ENCODE data around the gene FGD6. TPM values are rescaled to one million over a fixed set of nuclear protein-coding genes. Genes with fewer than 3 reads are reported as not detected.

FGD6 gene
- total RNA-seq, 1 experiment from 2014 or later: 14.3 TPM

- no peak overlapping the region for H3K4me3 ChIP-seq (ENCODE audit: low read length)
- no peak overlapping the region for H3K9ac ChIP-seq (ENCODE audit: low read length)
- no peak overlapping the region for H3K27ac ChIP-seq (ENCODE audit: low read length)
- H3K27me3 ChIP-seq (ENCODE audit: low read length): no peaks in the 10 kb centered on the region
- ChIA-PET CTCF (no interaction called here), POLR2A (ENCODE audit: unreplicated experiment) (no interaction called here)
- H3K36me3 ChIP-seq (ENCODE audit: low read depth, low read length): peaks cover 69% of the 10 kb centered on the region; the same call in 1 of the 2 replicates
- H4K20me1 ChIP-seq (ENCODE audit: low read length): no peaks in the 10 kb centered on the region; the same call in 1 of the 2 replicates
- no peaks in the 10 kb centered on the region for H3F3A ChIP-seq (ENCODE audit: low read length, unreplicated experiment)
- intact Hi-C loops (cut with micrococcal nuclease): no loop called here
- DNase-seq (peak; percentile 33), ATAC-seq (peak; percentile 8; the same call in 1 of the 2 replicates)
- H2AFZ ChIP-seq (ENCODE audit: low read length): no peak overlapping the region
- TF ChIP-seq EZH2 (IDR thresholded peaks at IDR 0.05; ENCODE audit: low read length, unreplicated experiment) (no peak), CTCF (conservative IDR thresholded peaks at IDR 0.05; ENCODE audit: low read depth, low read length) (no peak), EZH2phosphoT487 (IDR thresholded peaks at IDR 0.05; ENCODE audit: borderline replicate concordance, low read length) (no peak)
- no peaks in the 10 kb centered on the region for H3K9me3 ChIP-seq (ENCODE audit: low read length)
- H3K9me2 ChIP-seq (replicated peaks; ENCODE audit: low read length): no peaks in the 10 kb centered on the region
- BruUV-seq (replicated peaks): no TSS peak
- H3K79me2 ChIP-seq (ENCODE audit: low read length): peaks cover 8% of the 10 kb centered on the region; the same call in 1 of the 2 replicates
- H3K4me2 ChIP-seq (ENCODE audit: low read length): no peak overlapping the region
- H3K4me1 ChIP-seq (ENCODE audit: insufficient read depth, low read length): peaks cover 20% of the 10 kb centered on the region
These were observed 42.1 kb upstream of the FGD6 start for GRCh38 chr12:95259368-95259767.

GRCh38 chr12:95258803-95259202 is 41.5 kb upstream of the FGD6 start:
- Histone ChIP-seq H3K9ac (ENCODE audit: low read length) (no peak overlapping the region), H4K20me1 (ENCODE audit: low read length) (no peaks in the 10 kb centered on the region; the same call in 1 of the 2 replicates), H3K27ac (ENCODE audit: low read length) (no peak overlapping the region), H3F3A (ENCODE audit: low read length, unreplicated experiment) (no peaks in the 10 kb centered on the region), H3K4me2 (ENCODE audit: low read length) (no peak overlapping the region), H3K79me2 (ENCODE audit: low read length) (peaks cover 8% of the 10 kb centered on the region; the same call in 1 of the 2 replicates), H2AFZ (ENCODE audit: low read length) (no peak overlapping the region), H3K9me3 (ENCODE audit: low read length) (no peaks in the 10 kb centered on the region), H3K4me1 (ENCODE audit: insufficient read depth, low read length) (peaks cover 20% of the 10 kb centered on the region), H3K9me2 (replicated peaks; ENCODE audit: low read length) (no peaks in the 10 kb centered on the region), H3K4me3 (ENCODE audit: low read length) (no peak overlapping the region), H3K27me3 (ENCODE audit: low read length) (no peaks in the 10 kb centered on the region), H3K36me3 (ENCODE audit: low read depth, low read length) (peaks cover 68% of the 10 kb centered on the region; the same call in 1 of the 2 replicates)
- no TSS peak for BruUV-seq (replicated peaks)
- intact Hi-C loops (cut with micrococcal nuclease): no loop called here
- POLR2A ChIA-PET (ENCODE audit: unreplicated experiment): no interaction called here
- no peak for TF ChIP-seq CTCF (conservative IDR thresholded peaks at IDR 0.05; ENCODE audit: low read depth, low read length)
- ATAC-seq (no peak), DNase-seq (peak; percentile 14)
- CTCF ChIA-PET: no interaction called here

- no peaks in the 10 kb centered on the region for H3K9me2 ChIP-seq (replicated peaks; ENCODE audit: low read length)
These were observed 40.9 kb upstream of the FGD6 start for GRCh38 chr12:95258151-95258550.

More at GRCh38 chr12:95258151-95258550, 40.9 kb upstream of the FGD6 start:
- ATAC-seq (peak; percentile 27; the same call in 1 of the 2 replicates), DNase-seq (peak; percentile 49)
- intact Hi-C loops (cut with micrococcal nuclease): no loop called here
- no peak overlapping the region for H3K9ac ChIP-seq (ENCODE audit: low read length)
- no peaks in the 10 kb centered on the region; the same call in 1 of the 2 replicates for H4K20me1 ChIP-seq (ENCODE audit: low read length)
- no peak for TF ChIP-seq EZH2phosphoT487 (IDR thresholded peaks at IDR 0.05; ENCODE audit: borderline replicate concordance, low read length)
- no peak for TF ChIP-seq CTCF (conservative IDR thresholded peaks at IDR 0.05; ENCODE audit: low read depth, low read length)
- TF ChIP-seq EZH2 (IDR thresholded peaks at IDR 0.05; ENCODE audit: low read length, unreplicated experiment): no peak
- peaks cover 8% of the 10 kb centered on the region; the same call in 1 of the 2 replicates for H3K79me2 ChIP-seq (ENCODE audit: low read length)
- no TSS peak for BruUV-seq (replicated peaks)
- peaks cover 20% of the 10 kb centered on the region for H3K4me1 ChIP-seq (ENCODE audit: insufficient read depth, low read length)
- ChIA-PET POLR2A (ENCODE audit: unreplicated experiment) (no interaction called here), CTCF (no interaction called here)
- H3K27me3 ChIP-seq (ENCODE audit: low read length): no peaks in the 10 kb centered on the region
- no peak overlapping the region for H2AFZ ChIP-seq (ENCODE audit: low read length)
- H3F3A ChIP-seq (ENCODE audit: low read length, unreplicated experiment): no peaks in the 10 kb centered on the region
- peaks cover 67% of the 10 kb centered on the region for H3K36me3 ChIP-seq (ENCODE audit: low read depth, low read length)
- H3K9me3 ChIP-seq (ENCODE audit: low read length): no peaks in the 10 kb centered on the region
- H3K4me3 ChIP-seq (ENCODE audit: low read length): no peak overlapping the region
- H3K27ac ChIP-seq (ENCODE audit: low read length): no peak overlapping the region
- no peak overlapping the region for H3K4me2 ChIP-seq (ENCODE audit: low read length)
